ENCODE results near the gene NNAT.
"Not testable (repeated sequence)": the region's sequence is repeated elsewhere in the genome, so short reads cannot be mapped to it uniquely, and the experiment has no call there.

Gene NNAT

DNA sequence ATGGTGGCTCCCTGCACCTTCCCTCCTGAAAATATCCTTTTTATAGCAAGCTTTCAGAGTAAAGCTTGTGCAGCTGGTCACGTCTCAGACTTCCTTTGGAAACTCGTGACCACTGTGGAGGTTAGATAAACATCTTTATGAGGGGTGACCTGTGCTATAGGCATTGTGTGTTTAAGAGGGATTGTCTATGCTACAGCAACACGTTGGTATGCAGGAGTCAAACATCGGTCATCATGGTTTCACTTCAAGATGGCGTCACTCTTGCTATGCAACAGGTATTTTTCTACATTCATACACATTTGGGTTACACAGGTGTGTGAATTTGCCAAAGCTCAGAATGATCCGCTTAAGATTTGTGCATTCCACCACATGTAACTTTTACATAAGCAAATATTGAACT, 21.2 kb downstream of the NNAT start:
- DNase-seq: no peak

DNA sequence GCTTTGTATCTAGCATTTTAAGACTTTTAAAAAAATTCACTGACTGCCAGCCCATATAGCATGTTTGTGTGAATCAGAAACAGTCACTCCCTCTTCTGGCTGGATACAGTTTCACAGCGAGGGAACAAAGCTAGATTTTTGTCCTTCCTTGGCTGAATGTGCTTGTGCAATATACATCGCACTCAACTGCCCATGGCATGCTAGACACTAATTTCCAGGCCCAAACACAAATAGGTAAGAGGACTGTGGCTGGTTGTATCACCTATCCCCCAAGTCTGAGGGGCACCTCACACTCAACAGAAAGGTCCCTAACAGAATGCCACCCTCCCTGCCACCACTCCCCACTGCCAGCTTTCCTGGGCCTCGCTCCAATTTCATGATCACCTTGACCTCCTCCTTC, 22.8 kb downstream of the NNAT start:
- DNase-seq: no peak

- no peak for DNase-seq
Observed at GRCh38 chr20:37544386-37544785, 23.3 kb downstream of the NNAT start.

DNA sequence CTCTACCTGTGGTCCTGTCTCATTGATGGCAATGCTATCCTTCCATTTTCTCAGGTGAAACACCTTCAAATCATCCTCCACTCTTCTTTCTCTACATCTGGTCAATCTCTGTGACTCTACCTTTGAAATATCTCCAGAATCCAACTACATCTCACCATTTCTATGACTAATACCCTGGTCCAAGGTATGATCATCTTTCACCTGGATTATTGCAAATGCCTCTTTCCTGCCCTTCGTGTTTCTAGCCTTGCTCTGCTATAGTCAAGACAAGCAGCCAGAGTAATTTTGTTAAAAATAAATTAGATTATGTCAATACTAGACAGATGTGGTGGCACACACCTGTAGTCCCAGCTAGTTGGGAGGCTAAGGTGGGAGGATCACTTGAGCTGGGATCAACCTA, 24.5 kb downstream of the NNAT start:
- DNase-seq: no peak

GRCh38 chr20:37547912-37548311, 26.9 kb downstream of the NNAT start:
- no peak for DNase-seq

DNA sequence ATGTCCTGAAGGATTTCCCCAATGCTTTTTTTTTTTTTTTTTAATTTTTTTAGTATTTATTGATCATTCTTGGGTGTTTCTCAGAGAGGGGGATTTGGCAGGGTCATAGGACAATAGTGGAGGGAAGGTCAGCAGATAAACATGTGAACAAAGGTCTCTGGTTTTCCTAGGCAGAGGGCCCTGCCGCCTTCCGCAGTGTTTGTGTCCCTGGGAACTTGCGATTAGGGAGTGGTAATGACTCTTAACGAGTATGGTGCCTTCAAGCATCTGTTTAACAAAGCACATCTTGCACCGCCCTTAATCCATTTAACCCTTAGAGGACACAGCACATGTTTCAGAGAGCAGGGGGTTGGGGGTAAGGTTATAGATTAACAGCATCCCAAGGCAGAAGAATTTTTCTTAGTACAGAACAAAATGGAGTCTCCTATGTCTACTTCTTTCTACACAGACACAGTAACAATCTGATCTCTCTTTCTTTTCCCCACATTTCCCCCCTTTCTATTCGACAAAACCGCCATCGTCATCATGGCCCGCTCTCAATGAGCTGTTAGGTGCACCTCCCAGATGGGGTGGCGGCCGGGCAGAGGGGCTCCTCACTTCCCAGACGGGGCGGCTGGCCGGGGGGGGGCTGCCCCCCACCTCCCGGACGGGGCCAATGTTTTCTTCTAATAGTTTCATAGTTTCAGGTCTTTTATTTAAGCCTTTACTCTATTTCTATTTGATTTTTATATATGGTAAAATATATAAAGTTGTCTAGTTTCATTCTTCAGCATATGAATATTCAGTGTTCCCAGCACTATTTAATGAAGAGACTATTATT, 29.3 kb downstream of the NNAT start:
- DNase-seq: not testable (repeated sequence)

DNA sequence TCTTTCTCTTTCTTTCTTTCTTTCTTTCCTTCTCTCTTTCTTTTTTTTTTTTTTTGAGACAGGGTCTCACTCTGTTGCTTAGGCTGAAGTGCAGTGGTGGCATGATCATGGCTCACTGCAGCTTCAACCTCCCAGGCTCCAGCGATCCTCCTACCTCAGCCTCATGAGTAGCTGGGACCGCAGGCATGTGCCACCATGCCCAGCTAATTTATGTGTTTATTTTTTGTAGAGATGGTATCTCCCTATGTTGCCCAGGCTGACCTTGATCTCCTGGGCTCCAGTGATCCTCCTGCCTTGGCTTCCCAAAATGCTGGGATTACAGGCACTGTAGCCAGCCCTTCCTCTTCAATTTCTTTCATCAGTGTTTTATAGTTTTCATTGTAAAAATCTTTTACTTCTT, 30.6 kb downstream of the NNAT start:
- DNase-seq: not testable (repeated sequence)

DNA sequence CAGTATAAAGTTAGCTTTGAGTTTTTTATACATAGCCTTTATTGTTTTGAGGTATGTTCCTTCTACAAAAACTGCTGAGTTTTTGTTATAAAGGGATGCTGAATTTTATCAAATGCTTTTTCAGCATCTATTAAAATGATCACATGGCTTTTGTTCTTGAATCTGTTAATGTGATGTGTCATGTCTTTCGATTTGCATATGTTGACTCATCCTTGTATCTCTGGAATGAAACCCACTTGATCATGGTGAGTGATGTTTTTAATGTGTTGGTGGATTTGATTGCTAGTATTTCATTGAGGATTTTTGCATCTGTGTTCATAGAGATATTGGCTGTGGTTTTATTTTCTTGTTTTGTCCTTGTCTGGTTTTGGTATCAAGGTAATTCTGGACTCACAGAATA, 31.4 kb downstream of the NNAT start:
- no peak for DNase-seq

- not testable (repeated sequence) for DNase-seq
Observed at GRCh38 chr20:37554721-37555298, 33.8 kb downstream of the NNAT start.

- DNase-seq: no peak
Observed at GRCh38 chr20:37556538-37556937, 35.5 kb downstream of the NNAT start.

DNA sequence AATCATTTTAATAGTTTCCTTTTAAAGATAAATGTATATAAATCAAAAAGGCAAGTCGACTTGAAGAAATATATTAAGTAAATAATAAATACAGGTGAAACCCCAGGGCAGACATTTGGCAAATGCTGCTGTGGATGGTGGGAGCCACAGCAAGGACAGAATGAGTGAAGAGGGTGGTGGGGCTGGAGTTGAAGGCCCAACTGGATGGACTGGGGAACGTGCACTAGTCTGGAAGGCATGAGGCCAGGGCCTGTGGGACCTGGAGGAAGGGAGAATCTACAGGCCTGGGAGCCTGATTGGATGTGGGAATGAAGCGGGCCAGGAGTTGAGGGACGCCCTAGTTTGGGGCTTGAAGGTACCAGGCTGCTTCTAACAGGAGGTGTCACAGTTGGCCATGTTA, 37.3 kb downstream of the NNAT start:
- DNase-seq: no peak

GRCh38 chr20:37558779-37559178, 37.7 kb downstream of the NNAT start:
- DNase-seq: no peak

- no peak for DNase-seq
Observed at GRCh38 chr20:37559312-37560027, 38.4 kb downstream of the NNAT start.

GRCh38 chr20:37560629-37561028, 39.6 kb downstream of the NNAT start:
- DNase-seq: no peak

DNA sequence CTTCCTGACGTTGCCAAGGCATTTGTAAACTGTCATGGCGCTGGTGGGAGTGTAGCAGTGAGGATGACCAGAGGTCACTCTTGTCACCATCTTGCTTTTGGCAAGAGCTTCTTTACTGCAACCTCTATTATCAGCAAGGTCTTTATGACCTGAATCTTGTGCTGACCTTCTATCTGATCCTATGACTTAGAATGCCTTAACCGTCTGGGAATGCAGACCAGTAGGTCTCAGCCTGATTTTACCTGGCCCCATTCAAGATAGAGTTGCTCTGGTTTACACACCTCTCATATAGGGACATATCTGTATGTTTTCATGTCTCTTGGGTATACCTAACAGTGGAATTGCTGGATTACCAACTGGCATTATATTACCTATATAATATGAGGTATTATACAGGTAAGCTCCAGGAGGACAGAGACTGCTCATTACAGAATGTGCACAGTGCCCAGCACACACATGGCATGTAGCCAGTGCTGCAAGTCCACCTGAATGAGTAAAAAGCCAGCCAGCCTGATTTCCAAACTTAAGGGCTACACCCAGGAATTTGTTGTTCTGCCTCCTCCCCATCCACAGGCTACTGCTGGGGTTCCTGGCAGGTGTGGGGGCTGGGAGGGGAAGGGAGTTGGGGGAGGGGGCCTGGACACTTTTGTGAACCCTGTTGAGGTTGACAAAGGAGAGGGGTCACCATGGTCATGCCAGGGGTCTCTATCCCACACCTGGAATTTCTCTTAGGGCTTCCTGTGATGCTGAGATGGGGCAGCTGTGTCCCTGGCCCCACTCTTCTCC, 41.8 kb downstream of the NNAT start:
- no peak for DNase-seq

DNA sequence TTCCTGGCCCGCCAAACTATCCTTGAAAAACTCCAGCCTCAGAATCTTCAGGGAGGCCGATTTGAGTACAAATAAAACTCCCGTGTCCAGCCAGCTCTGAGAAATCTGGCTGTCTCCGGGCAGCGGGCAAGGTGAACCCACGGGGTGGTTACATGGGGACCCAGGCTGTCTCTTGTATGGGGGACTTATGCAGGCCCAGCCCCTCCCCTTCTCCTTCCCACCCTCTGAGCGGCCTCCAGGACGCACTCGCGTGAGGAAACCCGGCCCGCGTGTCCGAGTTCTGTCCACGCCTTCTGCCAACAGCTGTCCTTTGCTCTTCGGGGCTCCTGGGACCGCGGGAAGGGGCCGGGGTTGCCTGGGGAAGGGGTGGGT, 43.0 kb downstream of the NNAT start:
- DNase-seq: no peak

- DNase-seq: peak; percentile 51
Observed at GRCh38 chr20:37564388-37565133, 43.5 kb downstream of the NNAT start.

- DNase-seq: no peak
Observed at GRCh38 chr20:37565134-37565811, 44.2 kb downstream of the NNAT start.

GRCh38 chr20:37566590-37567330, 45.7 kb downstream of the NNAT start:
- no peak for DNase-seq

DNA sequence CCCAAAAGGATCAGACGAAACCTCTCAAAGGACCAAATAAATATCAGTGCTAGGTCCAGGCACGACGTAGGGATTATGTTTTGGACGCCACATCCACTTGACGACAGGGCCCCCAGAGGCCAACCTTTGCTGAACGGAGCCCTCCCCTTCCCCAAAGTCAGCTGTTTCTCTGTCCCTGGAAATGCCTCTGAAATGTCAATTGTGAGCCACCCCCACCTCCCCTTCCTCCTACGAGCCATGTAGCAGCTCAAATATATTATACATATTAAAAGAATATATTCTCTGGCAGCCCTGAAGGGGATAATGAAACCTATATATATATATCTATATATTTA, 46.2 kb downstream of the NNAT start:
- DNase-seq: no peak
